Stimulated activated CD8-positive, alpha-beta memory T cell treated with anti-CD3 and anti-CD28 coated beads, Interleukin-12 subunit alpha, Interleukin-12 subunit beta, amount 100 ng/mL, for 24 hours (primary cell): ENCODE data around the gene RALA.
"Not testable (repeated sequence)": the region's sequence is repeated elsewhere in the genome, so short reads cannot be mapped to it uniquely, and the experiment has no call there.

Experiments used
- DNase-seq: peaks from one replicate; pipeline ENCODE4 v3.0.0-alpha.2; 2020; ENCODE audit errors: extremely low read depth

Gene RALA

DNA sequence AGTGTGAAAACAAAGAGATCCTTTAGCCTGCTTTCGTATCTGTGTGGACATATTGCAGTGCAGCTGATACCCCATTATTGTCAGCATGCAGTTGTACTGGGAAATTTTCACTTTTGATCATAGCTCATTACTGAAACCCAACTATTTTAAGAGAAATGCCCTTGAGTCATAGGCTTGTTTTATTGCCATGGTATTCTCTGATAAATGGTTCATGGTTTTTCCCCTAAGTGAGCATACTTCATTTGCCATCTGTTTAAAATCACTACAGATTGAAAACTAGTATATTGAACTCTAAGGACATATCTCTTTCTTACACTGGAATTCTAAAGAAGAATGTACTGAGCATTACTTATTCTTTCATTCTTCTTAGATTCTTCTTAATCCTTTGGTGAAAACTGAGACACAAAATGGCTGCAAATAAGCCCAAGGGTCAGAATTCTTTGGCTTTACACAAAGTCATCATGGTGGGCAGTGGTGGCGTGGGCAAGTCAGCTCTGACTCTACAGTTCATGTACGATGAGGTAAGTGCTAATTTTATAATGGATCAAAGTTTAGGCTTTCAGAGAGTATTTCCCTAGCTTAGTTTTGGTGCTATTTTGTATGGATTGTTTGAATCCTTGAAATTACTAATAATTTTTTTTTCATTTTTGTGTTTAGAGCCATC is 63.0 kb downstream of the RALA start:
- no peak for DNase-seq

DNA sequence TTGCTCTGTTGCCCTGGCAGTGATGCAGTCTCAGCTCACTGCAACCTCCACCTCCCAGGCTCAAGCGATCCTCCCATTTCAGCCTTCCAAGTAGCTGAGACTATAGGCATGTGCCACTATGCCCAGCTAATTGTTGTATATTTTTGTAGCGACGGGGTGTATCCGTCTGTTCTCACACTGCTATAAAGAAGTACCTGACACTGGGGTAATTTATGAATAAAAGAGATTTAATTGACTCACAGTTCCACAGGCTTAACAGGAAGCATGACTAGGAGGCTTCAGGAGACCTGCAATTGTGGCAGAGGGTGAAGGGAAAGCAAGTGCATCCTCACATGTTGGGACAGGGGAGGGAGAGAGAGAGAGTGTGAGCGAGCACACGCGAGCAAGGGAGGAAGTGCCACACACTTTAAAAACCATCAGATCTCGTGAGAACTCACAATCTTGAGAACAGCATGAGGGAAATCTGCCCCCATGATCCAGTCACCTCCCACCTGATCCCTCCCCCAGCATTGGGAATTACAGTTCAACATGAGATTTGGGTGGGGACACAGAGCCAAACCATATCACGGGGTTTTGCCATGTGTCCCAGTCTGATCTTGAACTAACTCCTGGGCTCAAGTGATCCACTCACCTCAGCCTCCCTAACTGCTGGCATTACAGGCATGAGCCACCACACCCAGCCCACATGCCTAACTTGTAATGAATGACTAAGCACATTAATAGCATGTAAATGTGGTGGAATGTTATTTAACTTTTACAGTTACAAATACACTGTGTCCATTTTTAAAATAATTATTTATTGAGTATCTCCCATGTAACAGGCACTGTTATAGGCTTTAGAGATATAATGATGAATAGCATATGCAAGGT is 65.5 kb downstream of the RALA start:
- DNase-seq, result no peak

DNA sequence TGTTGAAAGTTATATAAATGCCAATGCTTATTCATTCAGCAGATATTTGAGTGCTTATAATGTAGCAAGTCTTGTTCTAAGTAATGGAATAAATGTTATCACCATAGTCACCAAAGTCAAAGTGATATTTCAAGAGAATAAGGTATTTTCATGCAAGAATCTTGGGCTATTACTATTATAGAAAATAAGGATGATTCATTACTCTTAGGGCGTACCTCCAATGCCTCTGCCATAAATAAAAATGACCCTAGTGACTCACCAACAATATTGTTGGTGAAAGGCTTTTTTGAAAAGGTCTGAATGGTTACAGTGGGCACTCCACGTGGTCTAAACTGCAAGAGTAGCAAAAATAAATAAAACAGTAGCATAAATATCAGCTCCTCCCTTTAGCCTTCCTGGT is 68.4 kb downstream of the RALA start:
- no peak for DNase-seq

DNA sequence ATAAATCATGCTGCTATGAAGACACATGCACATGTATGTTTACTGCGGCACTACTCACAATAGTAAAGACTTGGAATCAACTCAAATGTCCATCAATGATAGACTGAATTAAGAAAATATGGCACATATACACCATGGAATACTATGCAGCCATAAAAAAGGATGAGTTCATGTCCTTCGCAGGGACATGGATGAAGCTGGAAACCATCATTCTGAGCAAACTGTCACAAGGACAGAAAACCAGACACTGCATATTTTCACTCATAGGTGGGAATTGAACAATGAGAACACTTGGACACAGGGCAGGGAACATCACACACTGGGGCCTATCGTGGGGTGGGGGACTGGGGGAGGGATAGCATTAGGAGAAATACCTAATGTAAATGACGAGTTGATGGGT is 69.7 kb downstream of the RALA start:
- DNase-seq, result not testable (repeated sequence)

DNA sequence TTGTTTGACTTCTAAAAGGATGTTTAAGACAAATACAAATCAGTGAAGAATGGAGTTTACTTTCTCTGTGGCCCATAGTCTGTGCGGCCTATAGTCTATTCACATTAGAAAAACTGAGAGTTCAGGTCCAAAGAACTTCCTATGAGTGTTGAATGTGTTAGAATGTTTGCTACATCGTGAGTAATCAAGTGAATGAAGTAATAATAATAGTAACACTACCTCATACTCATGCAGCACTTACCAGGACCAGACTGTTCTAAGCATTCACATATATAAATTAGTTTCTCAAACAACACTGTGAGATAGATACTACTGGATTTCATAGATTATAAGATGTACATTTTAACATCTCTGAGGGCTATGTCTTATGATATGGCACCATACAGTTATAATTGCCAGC is 70.4 kb downstream of the RALA start:
- DNase-seq, result no peak

DNA sequence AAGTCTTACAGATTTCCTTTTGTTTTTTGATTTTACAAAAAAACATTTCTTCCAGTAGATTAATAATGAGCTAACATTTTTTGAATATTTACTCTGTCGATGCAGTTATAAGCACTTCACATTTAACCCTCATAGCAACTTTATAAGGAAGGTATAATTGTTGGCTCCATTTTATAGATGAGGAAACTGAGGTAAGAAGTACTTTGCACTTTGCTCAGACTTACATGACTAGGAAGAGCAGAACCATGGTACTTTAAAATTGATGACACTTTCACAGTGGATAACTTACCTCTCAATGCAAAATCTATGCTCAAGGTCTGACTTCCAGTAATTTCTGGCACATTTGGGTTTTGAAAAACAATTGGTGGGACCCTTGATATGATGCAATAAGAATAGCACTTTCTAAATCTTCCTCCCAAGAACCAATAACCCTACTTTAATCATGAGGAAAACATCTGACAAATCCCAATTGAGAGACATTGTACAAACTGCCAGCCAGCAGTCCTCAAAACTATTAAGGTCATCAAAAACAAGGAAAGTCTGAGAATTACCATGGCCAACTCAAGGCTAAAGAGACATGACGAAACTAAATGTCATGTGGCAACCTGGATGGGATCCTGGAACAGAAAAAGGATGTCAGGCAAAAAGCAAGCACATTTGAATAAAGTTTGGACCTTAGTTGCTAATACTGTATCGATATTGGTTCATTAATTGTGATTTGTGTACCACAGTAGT is 72.6 kb downstream of the RALA start:
- DNase-seq, result no peak

DNA sequence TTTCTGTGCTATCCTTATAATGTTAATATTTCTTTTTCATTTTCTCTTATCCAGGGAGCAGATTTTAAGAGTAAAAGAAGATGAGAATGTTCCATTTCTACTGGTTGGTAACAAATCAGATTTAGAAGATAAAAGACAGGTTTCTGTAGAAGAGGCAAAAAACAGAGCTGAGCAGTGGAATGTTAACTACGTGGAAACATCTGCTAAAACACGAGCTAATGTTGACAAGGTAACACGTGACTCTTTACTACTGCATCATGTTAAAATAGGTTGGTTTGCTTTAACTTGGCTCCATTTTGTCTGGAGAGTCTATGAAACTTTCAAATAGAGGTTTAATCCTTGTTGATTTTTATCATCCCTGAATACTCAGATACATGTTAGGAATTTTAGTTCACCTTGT is 73.3 kb downstream of the RALA start:
- no peak for DNase-seq

DNA sequence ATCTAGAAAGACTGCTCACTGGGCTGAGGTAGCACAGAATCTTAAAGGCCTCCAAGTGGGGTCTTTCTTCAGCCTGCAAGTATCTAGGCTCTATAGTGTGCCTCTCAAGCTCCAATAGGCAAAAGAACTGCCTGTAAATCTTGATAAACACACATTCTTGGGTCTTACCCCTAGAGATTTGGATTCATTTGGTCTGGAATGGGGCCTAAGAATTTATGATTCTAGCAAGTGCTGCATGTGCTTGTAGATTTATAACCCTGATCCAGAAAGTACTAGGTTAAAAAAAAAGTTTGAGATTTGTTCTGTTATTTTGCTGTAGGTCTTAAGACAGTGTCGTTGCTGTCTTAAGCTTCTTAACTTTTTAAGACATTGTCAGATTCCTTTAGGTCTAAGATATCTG is 74.1 kb downstream of the RALA start:
- no peak for DNase-seq

DNA sequence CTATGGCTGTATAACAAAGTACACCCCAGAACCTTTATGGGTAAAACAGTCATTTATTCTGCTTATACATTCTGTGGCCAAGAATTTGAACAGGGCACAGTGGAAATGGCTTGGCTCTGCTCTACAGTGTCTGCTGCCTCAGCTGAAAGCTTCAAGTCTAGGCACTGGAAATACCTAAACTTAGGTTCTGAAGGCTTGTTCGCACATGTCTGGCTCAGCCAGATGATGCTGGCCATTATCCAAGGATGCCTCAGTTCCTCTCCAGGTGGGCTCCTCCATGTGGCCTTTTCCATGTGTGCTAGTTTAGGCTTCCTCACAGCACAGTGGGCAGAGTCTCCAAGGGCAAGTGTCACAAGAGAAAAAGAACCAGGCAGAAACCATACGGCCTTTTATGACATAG is 76.8 kb downstream of the RALA start:
- no peak for DNase-seq

DNA sequence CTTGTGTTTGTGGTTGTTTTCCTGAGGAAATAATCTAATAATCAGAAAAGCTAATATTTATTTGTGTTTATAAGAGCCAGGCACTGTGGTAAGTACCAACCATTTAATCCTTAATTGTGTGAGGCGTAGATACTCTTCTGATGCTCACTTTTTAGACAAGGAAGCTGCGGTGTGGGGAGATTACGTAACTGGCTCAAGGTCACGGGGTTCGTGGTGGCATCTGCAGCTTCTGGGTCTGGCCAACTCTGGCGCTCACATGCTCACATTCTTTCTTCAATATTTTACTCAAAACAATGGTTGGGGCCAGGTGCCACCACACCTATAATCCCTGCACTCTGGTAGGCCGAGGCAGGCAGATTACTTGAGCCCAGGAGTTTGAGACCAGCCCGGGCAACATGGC is 77.6 kb downstream of the RALA start:
- no peak for DNase-seq

DNA sequence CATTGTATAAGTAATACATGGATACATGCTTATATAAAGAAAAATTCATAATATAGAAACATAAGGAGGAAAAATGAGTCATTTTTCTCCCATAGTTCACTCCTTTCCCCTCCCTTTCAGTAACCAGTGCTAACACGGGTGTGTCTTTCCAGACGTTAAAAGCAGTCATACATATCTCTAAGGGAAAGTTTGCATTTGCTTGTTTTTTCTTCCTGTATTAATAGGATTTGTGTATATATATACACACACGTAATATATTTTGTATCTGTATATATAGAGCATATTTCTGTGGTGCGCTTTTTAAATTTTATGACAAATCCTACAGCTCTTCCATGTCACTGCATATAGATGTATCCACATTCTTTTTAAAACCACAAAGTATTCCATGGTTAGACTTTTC is 78.8 kb downstream of the RALA start:
- DNase-seq, result no peak

DNA sequence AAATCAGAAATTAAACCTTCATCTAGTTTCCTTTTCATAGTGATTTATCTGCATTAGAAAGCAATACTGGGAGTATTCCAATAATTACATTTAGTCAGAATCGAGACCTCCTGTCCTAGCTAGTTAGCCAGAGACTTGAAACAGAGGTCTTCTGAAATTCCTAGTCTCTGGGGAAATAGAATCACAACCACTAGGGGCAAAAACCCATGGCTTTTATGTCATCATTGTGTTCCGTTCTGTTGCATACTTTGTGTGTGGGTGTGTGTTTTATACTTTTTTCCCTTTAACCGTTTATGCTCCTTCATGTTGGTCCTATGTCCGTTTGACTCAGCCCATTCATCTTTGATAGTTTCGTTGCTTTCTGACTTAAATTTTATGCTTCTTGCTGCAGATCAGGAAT is 79.8 kb downstream of the RALA start:
- DNase-seq, result no peak

DNA sequence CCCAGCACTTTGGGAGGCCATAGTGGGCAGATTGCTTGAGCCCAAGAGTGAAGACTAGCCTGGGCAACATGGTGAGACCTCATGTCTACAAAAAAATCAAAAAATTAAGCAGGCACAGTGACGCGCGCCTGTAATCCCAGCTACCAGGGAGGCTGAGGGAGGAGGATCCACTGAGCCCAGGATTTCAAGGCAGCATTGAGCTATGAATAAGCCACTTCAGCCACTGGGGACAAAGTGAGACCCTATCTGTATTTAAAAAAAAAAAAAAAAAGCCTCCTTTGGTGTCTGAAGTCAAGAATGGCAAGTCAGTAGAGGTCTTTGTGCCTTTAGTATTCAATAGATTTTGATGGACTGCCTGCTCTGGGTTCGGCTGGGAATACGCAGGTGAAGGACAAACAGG is 85.7 kb downstream of the RALA start:
- DNase-seq, result no peak

DNA sequence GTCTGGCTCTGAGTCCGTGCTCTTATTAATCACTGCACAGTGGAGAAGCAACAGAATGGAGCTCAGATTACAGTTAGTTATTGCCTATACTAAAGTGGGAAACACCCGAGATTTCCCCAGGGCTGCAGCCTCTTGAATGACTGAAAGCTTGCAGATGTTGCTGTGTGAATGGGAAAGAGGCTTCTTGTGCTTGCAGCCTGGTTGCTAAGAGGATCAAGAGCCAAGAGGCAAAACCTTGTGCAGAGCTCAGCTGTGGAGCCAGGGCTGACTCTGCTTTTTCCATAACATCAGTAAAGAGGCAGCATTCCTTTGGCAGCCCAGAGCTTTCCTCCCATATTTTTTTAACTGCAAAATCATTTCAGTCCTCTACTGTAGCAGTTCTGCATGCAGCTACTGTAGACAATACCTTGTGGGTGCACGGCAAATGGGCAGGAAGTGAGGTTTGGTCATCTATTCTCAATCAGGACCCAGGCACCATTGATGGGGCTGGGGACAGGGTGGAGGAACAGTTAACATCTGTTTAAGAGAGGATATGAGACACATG is 86.5 kb downstream of the RALA start:
- DNase-seq, result no peak

DNA sequence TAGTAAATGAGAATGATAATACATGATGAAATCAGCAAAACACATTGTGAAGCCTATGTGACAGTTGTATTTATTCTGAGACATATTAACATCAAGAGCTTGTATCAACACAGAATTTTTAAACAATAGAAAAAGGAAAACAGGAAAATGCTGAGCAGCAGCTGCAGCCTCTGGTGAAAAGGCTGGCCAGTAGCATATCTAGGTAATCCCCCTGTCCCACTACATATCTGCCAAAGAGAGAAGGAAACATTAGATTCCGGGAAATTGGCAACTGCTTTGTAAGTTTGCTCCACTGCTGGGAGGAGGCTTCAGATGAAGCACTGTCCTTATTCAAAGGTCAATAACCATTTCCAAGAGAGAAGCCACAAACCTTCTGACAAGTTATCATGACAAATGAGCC is 89.4 kb downstream of the RALA start:
- DNase-seq, result no peak

DNA sequence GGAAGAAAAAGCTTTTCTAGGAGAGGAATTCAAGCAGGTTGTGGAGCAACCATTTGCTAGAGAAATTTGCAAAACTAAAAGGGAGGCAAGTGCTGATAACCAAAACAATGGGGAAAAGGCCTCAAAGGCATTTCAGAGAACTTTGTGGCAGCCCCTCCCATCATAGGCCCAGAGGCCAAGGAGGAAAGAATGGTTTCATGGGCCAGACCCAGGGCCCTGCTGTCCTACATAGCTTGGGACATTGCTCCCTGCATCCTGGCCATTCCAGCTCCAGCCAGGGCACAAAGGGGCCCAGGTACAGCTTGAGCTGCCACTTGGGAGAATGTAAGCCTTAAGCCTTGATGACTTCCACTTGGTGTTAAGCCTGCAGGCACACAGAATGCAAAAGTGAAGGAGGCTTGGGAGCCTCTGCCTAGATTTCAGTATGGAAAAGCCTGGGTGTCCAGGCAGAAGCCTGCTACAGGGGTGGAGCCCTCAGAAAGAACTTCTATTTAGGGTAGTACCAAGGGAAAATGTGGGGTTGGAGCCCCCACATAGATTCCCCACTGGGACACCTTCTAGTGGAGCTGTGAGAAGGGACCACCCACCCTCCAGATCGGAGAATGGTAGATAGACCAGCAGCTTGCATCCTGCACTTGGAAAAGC is 91.2 kb downstream of the RALA start:
- no peak for DNase-seq

DNA sequence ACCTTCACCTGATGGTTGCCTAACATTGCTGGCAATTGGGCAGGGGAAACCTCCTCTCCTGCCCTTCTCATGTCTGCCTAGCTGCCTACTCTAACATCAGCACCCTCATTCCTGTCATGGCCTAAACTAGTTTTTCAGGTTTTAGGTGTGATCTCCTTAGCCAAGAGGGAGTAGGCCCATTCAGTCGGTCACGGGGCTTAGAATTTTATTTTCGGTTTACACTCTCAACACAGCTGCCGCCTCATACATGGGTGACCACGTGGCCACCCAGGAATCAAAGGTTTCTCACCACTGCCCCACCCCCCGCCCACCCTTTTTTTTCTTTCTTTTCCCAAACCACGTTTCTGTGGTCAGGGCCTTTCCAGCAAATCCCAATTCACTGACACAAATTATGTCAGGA is 97.2 kb downstream of the RALA start:
- no peak for DNase-seq

DNA sequence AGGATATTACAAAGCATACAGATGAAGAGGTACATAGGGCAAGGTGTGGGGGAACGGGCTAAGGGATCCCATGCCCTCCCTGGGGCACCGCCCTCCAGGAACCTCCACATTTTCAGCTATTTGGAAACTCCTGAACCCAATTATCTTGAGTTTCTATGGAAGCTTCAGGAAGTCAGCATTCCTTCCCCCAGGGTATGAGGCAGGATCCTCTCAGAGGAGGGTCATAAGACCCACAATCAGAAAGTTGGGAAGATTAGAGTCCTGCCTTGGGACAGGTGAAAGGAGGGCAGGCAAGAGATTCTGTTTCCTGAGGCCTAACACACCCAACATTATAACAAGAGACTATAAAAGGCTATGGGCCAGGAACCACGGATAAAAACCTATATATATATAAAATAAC is 98.0 kb downstream of the RALA start:
- no peak for DNase-seq

DNA sequence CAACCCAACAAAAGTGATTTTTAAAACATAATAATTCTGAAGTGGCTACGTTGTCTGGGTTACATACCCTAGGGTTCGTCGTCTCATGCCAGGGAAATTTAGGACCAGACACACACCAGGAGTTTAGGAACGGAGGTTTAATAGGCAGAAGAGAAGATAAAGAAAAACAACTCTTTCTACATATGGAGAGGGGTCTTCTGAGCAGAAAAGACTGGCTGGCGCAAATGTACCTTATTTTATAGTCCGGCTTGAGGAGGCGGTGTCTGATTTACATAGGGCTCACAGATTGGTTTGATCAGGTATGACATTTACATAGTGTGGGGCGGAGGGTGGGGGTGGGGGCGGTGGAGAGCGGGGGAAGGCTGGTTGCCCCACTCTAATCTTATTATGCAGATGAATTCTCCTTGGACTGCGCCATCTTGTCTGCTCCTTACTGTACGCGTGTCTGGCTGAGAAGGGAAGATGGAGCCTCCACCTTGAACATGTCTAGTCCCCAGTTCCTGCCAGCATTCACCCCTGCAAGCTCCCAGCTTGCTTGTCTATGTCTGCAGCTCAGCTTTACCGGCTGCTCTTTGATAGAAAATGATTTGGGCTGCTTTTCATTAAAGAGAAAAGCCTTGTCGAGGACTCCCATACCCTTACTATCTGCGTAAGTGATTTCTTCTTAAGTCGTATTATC is 98.7 kb downstream of the RALA start:
- no peak for DNase-seq

DNA sequence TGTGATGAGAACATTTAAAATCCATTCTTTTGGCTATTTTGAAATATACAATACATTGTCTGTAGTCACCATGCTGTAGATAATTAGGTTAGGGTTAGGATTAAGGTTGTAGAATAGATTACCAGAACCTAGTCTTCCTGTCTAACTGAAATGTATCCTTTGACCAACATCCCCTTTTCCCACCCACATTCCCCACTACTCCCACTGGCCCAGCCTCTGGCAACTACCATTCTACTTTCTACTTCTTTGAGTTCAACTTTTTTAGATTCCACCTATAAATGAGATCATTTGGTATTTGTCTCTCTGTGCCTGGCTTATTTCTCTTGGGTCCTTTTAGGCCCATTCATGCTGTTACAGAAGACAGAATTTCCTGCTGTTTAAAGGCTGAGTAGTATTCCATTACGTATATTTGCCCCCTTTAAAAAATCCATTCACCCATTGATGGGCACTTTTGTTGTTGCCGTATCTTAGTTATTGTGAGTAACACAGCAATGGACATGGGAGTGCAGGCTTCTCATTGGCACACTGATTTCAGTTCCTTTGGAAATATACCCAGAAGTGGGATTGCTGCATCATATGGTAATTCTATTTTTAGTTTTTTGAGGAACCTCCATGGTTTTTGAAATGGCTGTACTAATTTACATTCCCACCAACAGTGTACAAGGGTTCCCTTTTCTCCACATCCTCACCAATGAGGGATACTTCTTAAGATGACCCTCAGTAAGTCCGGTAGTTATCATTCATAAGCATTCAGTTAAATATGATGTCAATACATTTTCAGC is 104.0 kb downstream of the RALA start:
- no peak for DNase-seq
